Small intestine (tissue), 16 donors: ENCODE results near the gene CCDC190. TPM values are rescaled to one million over a fixed set of nuclear protein-coding genes. Genes with fewer than 3 reads are reported as not detected.

ENCODE experiments used
- DNase-seq, 2 donors: peaks; one replicate each; pipeline versions ENCODE4 v3.0.0 to v3.0.0-alpha.2; 2013
- FAIRE-seq: peaks from 2 replicates; lab custom pipeline; 2012; peaks lifted over from hg19 to GRCh38; lab: Jason Lieb, UNC
- H3K27ac ChIP-seq, 3 donors: one replicate each; pipeline ENCODE4 v1.5.1; 2013; ENCODE audit warnings: low read length in 2 of 3, mild to moderate bottlenecking in 2 of 3, control low read depth in 1 of 3, inconsistent platforms in 1 of 3, low read depth in 1 of 3, moderate library complexity in 1 of 3
- H3K27me3 ChIP-seq, 3 donors: one replicate each; pipeline ENCODE4 v1.6.1; 2013; ENCODE audit warnings: low read length in 3 of 3, inconsistent platforms in 1 of 3; ENCODE audit not compliant: control insufficient read depth in 3 of 3, insufficient read depth in 3 of 3
- H3K36me3 ChIP-seq, 3 donors: one replicate each; pipeline ENCODE4 v1.6.1; 2013; ENCODE audit warnings: low read length in 3 of 3, inconsistent platforms in 1 of 3, low read depth in 1 of 3, mild to moderate bottlenecking in 1 of 3, moderate library complexity in 1 of 3; ENCODE audit not compliant: control insufficient read depth in 3 of 3, insufficient read depth in 2 of 3
- H3K4me1 ChIP-seq, 3 donors: one replicate each; pipeline ENCODE4 v1.6.1; 2013; ENCODE audit warnings: low read length in 2 of 3, inconsistent platforms in 1 of 3, low read depth in 1 of 3, mild to moderate bottlenecking in 1 of 3, moderate library complexity in 1 of 3; ENCODE audit not compliant: control insufficient read depth in 3 of 3, insufficient read depth in 2 of 3
- H3K4me3 ChIP-seq, 3 donors: one replicate each; pipeline ENCODE4 v1.5.1; 2013; ENCODE audit warnings: low read length in 3 of 3, control low read depth in 1 of 3, inconsistent platforms in 1 of 3, low read depth in 1 of 3, mild to moderate bottlenecking in 1 of 3, moderate library complexity in 1 of 3
- H3K9me3 ChIP-seq, 2 donors: one replicate each; pipeline ENCODE4 v1.6.1; 2013; ENCODE audit warnings: low read depth in 1 of 2, low read length in 1 of 2; ENCODE audit not compliant: control insufficient read depth in 2 of 2, insufficient read depth in 1 of 2
- WGBS, 3 donors: extraction: QIAGEN DNeasy Blood & Tissue Kit; methylation state at CpG; one replicate each; pipeline ENCODE4 v1.1.7; 2013; 5-methylcytosine and 5-hydroxymethylcytosine counted together
- long read RNA-seq, 10 donors: transcript quantifications; one replicate each; lab custom pipeline, GENCODE V29; 2026
- polyA plus RNA-seq, 4 donors: library from polyadenylated mRNA; stranded (reverse) in 3 of 4; unstranded in 1 of 4; fragments of 200-250 nt in 3 of 4; fragments of 120-200 nt in 1 of 4; gene quantifications; one replicate each; pipeline versions ENCODE4 v1.2.1 to v1.2.3, GENCODE V29; 2013
- donor health status: healthy with polysubstance abuse.
- donor health status: control.
- donor health status: control.
- donor health status: Bipolar disorder and iron deficiency.
- donor health status: healthy.

Gene CCDC190, protein sequence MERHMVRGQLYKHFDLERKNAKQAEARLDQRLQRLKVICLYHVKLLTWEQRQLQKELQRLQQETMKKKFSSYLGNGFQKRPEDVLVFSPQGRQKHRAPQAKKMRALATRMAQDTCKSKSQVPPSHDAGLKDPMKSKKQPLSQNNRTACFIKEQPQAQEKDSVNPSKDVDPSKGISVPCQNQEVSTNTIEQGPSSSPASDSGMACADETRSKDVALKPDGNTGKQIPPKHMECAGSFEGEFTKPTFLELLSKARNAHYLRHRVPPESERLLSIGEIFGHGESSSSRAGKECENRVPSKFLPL
- polyA plus RNA-seq: under 1 TPM in 1 of 4 donors, not detected in 3; 0.06 TPM
- long read RNA-seq, donor 1: 0 reads
- long read RNA-seq, donor 2: 0 reads
- long read RNA-seq, donor 3: 0 reads
- long read RNA-seq, donor 4: 0 reads
- long read RNA-seq, donor 5: 0 reads
- long read RNA-seq, donor 6: 0 reads
- long read RNA-seq, donor 7: 0 reads
- long read RNA-seq, donor 8: 0 reads
- long read RNA-seq, donor 9: 0 reads
- long read RNA-seq, donor 10: 0 reads

DNA sequence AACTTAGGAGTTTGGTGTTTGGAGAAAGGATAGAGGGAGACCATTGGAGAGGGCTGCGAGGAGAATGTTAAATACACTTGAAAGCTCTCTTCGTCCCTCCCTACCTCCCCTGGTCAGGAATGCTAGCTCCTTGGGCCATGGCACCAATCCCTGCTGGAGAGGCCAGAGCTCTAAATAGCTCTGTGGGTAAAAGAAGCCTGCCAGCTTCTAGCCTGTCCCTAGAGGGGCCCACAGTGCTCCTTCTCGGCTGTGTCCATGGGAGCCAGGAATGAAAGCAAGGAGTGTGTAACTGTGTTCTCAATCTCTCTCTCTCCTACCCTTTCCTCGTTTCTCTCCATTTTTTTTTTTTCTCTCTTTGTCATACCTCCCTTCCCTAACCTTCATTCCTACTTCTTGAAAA lies at the start of gene CCDC190:
CCDC190 (minus strand) TSS at position 75 of the 400 bp plus-strand sequence. CDS start 1,529 bp downstream, outside the sequence.
- Histone ChIP-seq H3K36me3 (no peaks in the 10 kb centered on the region), H3K27ac (no peak within 1 kb of the TSS), H3K4me1 (no peaks in the 10 kb centered on the region), H3K4me3 (no peak within 1 kb of the TSS), H3K27me3 (peaks cover 0 to 3% (median 0%) of the 10 kb centered on the region in 3 donors), H3K9me3 (no peaks in the 10 kb centered on the region)
- 53 to 69% (median 56%) methylated on average over 4 of the region's 4 CpGs for WGBS, 3 donors
- DNase-seq (no peak), FAIRE-seq (no peak)

- WGBS, 3 donors: 57 to 80% (median 72%) methylated on average over 2 of the region's 2 CpGs
- H3K4me1 ChIP-seq: no peaks in the 10 kb centered on the region
- peaks cover 0 to 12% of the 10 kb centered on the region in 2 donors for H3K9me3 ChIP-seq
- H3K4me3 ChIP-seq: no peak overlapping the region
- no peaks in the 10 kb centered on the region for H3K27me3 ChIP-seq
- no peak for DNase-seq
- no peaks in the 10 kb centered on the region for H3K36me3 ChIP-seq
- no peak overlapping the region for H3K27ac ChIP-seq
- FAIRE-seq: no peak
Measured at GRCh38 chr1:162910161-162910560, 49.2 kb upstream of the CCDC190 start.

DNA sequence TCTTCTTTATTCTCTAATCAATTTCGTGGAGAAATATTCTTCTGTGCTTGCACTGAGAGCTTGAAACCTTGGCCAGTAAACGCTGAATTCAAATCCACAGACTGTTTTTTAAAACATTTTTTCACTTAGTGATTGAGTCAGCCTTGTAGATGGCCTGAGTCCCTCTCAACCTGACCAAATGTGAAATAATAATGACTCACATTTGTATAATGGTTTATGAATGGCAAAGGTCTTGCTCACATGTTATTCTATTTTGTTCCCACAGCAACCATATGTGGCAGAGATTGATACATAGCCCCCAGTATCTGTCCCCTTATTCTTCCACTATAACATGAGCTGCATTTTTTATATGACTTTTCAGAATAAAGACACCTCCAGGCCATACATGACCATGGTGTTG lies 47.8 kb upstream of the CCDC190 start:
- no peaks in the 10 kb centered on the region for H3K27me3 ChIP-seq
- FAIRE-seq (no peak), DNase-seq (no peak)
- peaks cover 0 to 10% of the 10 kb centered on the region in 2 donors for H3K9me3 ChIP-seq
- H3K36me3 ChIP-seq: no peaks in the 10 kb centered on the region
- 30 to 59% (median 33%) methylated on average over 2 of the region's 2 CpGs for WGBS, 3 donors
- H3K4me1 ChIP-seq: no peaks in the 10 kb centered on the region
- no peak overlapping the region for H3K4me3 ChIP-seq
- H3K27ac ChIP-seq: no peak overlapping the region

DNA sequence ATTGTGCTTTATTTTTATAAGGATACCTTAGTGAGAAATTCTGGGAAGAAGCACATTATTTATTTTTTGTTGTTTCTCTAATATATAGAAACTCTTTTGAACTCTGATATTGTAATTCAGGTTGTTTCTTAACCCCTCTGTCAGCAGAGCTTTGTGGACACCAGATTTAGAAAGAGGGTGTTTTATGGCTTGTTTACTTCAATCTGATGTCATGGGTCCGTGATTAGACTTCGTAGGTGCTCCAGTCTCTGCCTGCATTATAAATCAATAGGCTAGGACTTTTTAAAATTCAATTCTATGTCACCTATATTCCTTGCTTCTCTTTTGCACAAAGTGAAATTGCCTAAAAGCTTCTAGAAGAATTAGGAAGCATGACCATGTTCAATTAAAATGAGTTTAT lies 47.3 kb upstream of the CCDC190 start:
- Histone ChIP-seq H3K9me3 (peaks cover 0 to 10% of the 10 kb centered on the region in 2 donors), H3K4me1 (no peaks in the 10 kb centered on the region), H3K27ac (no peak overlapping the region), H3K27me3 (no peaks in the 10 kb centered on the region), H3K36me3 (no peaks in the 10 kb centered on the region), H3K4me3 (no peak overlapping the region)
- FAIRE-seq (no peak), DNase-seq (no peak)
- 18 to 38% (median 36%) methylated on average over 2 of the region's 2 CpGs for WGBS, 3 donors

GRCh38 chr1:162906485-162906884 lies 45.5 kb upstream of the CCDC190 start:
- DNase-seq: no peak
- H3K27me3 ChIP-seq: no peaks in the 10 kb centered on the region
- H3K4me3 ChIP-seq: no peak overlapping the region
- peaks cover 0 to 2% of the 10 kb centered on the region in 2 donors for H3K9me3 ChIP-seq
- H3K36me3 ChIP-seq: no peaks in the 10 kb centered on the region
- no peaks in the 10 kb centered on the region for H3K4me1 ChIP-seq
- no peak for FAIRE-seq
- no peak overlapping the region for H3K27ac ChIP-seq
- 62 to 74% (median 73%) methylated on average over 2 of the region's 2 CpGs for WGBS, 3 donors

DNA sequence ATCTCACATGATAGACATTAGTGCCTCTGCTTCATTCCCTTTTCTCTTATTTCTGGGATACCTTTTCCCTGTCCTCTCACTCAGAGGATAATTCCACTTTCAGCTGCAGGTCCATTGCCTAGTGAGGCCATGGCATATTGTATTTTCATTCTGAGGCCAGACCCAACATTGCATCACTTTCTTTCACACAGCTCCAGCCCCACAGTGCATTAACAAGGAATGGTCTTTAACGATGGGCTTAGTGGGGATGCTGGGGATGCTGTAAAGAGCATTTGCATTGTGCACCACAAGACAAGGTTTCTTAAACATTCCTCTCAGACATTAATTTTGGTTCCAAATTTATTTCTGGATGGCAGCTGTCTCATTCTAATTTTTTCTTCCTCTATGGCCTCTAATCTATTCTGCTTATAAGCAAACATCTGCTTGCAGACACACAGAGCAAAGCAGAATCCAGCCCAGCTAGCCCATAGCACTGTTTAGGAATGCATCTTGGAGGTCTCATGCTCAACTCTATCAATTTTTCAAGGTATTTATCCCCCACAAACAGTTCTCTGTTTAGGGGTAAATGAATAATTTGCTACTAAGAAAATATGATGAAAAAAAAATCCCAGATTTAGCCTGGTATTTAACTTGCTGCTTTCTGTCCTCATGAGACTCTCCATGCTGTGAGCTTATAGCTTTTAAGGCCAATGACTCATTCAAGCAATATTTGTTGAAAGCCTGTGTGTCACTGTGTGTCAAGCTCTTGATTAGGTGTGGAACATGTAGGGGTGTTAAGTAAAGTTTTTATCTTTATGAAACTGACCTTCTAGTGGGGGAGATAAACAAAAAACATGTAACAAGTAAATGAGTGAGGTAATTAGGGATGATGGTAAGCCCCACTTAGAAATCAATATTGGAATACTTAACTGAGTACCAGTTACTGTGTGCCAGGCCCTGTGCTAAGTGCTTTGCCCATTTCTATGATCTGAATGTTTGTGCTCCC lies 44.5 kb upstream of the CCDC190 start:
- Histone ChIP-seq H3K4me3 (no peak overlapping the region), H3K9me3 (no peaks in the 10 kb centered on the region), H3K36me3 (no peaks in the 10 kb centered on the region), H3K4me1 (no peaks in the 10 kb centered on the region), H3K27me3 (no peaks in the 10 kb centered on the region), H3K27ac (no peak overlapping the region)
- WGBS, 3 donors: 67 to 73% (median 73%) methylated on average over 1 of the region's 1 CpG
- DNase-seq: peak in 1 of 2 donors; percentile 11
- FAIRE-seq: no peak

DNA sequence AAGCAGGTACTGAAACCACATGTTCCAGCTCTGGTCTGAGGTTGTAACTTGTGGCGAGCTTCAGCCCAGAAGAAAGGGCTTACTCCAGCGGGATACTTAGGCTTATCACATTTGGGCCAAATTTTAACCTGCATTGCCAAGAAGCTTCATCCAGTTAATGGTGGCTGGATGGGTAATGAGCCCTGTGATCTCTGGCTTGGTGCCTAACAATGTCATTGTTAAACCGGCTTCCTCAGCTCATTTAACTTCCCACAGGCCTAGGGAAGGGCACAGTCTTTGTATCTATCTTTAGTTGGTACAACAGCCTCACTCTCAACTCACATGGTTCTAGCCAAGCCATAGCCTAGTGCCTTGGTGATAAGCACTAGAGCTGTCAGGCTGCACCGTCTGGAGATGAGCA lies 43.6 kb upstream of the CCDC190 start:
- no peak overlapping the region for H3K4me3 ChIP-seq
- H3K4me1 ChIP-seq: no peaks in the 10 kb centered on the region
- 42 to 70% (median 59%) methylated on average over 4 of the region's 4 CpGs for WGBS, 3 donors
- DNase-seq (no peak), FAIRE-seq (no peak)
- no peaks in the 10 kb centered on the region for H3K36me3 ChIP-seq
- H3K9me3 ChIP-seq: no peaks in the 10 kb centered on the region
- H3K27me3 ChIP-seq: no peaks in the 10 kb centered on the region
- H3K27ac ChIP-seq: no peak overlapping the region

- DNase-seq (no peak), FAIRE-seq (no peak)
- no peaks in the 10 kb centered on the region for H3K36me3 ChIP-seq
- no peaks in the 10 kb centered on the region for H3K9me3 ChIP-seq
- no peaks in the 10 kb centered on the region for H3K4me1 ChIP-seq
- no peaks in the 10 kb centered on the region for H3K27me3 ChIP-seq
- WGBS, 3 donors: 92 to 94% (median 94%) methylated on average over 3 of the region's 3 CpGs
- H3K4me3 ChIP-seq: no peak overlapping the region
- no peak overlapping the region for H3K27ac ChIP-seq
Measured at GRCh38 chr1:162904023-162904422, 43.0 kb upstream of the CCDC190 start.
